GM12878 (cell line): ENCODE data around the gene MIS12. TPM values are rescaled to one million over a fixed set of nuclear protein-coding genes. Genes with fewer than 3 reads are reported as not detected.

Experiments
- ATAC-seq: fragments of 200-7000 bp; cut with Tn5 transposase; 3 replicates; pipeline ENCODE4 v1.9.1; 2020; ENCODE audit warnings: mild to moderate bottlenecking, moderate library complexity
- BruUV-seq: library from RNA; stranded (reverse); fragments of 400-500 nt; replicated peaks from 2 replicates; lab custom pipeline; 2021; lab: Mats Ljungman, UMichigan
- CTCF ChIA-PET: fragments of 300-600 bp; sonication (Branson Sonifier 250); formaldehyde crosslinking; extraction: SDS; loops from one replicate; lab custom pipeline; 2021; ENCODE audit warnings: inconsistent platforms; lab: Yijun Ruan, JAX
- POLR2A ChIA-PET: fragments of 350-600 bp; formaldehyde crosslinking; extraction: SDS; loops from one replicate; lab custom pipeline; 2021; ENCODE audit warnings: inconsistent platforms; lab: Charles Lee
- RAD21 ChIA-PET: fragments of 300-600 bp; sonication (Branson Sonifier 250); formaldehyde crosslinking; loops from one replicate; lab custom pipeline; 2023; ENCODE audit warnings: antibody characterized with exemption; ENCODE audit not compliant: unreplicated experiment; lab: Charles Lee
- SMC1A ChIA-PET: fragments of 300-600 bp; sonication (Branson Sonifier 250); formaldehyde crosslinking; loops from one replicate; lab custom pipeline; 2023; ENCODE audit not compliant: unreplicated experiment, uncharacterized antibody; lab: Charles Lee
- DNase-seq: peaks from one replicate; pipeline ENCODE4 v3.0.0-alpha.2; 2011; ENCODE audit warnings: low read depth, low spot score
- FAIRE-seq: peaks from 3 replicates; lab custom pipeline; 2011; peaks lifted over from hg19 to GRCh38; lab: Jason Lieb, UNC
- H2AFZ ChIP-seq: 2 replicates; pipeline ENCODE4 v1.6.0; 2011; ENCODE audit warnings: low read depth, low read length, control low read depth; ENCODE audit not compliant: control insufficient read depth
- H3K27ac ChIP-seq: 2 replicates; pipeline ENCODE4 v1.5.1; 2011; ENCODE audit warnings: control low read depth; ENCODE audit not compliant: control insufficient read depth, insufficient read depth
- H3K27me3 ChIP-seq, 2 experiments: replicated peaks in 1 of 2; 2 replicates each; pipeline versions ENCODE4 v1.6.0 to v1.6.1; 2011; ENCODE audit warnings: low read length in 1 of 2; ENCODE audit not compliant: control insufficient read depth in 2 of 2, insufficient read depth in 2 of 2
- H3K36me3 ChIP-seq, 2 experiments: 2 replicates each; pipeline ENCODE4 v1.5.1; 2011; ENCODE audit warnings: low read length in 1 of 2; ENCODE audit not compliant: control insufficient read depth in 2 of 2, insufficient read depth in 2 of 2
- H3K4me1 ChIP-seq: 2 replicates; pipeline ENCODE4 v1.6.1; 2011; ENCODE audit warnings: mild to moderate bottlenecking, low read length, moderate library complexity, mixed read lengths; ENCODE audit not compliant: control insufficient read depth, insufficient read depth
- H3K4me2 ChIP-seq: 2 replicates; pipeline ENCODE4 v1.6.0; 2011; ENCODE audit warnings: control low read depth; ENCODE audit not compliant: control insufficient read depth, insufficient read depth
- H3K4me3 ChIP-seq: fragments of 200-600 bp; sonication (generic); 2 replicates; pipeline ENCODE4 v1.5.1; 2016
- H3K79me2 ChIP-seq: 2 replicates; pipeline ENCODE4 v1.6.0; 2011; ENCODE audit warnings: low read length; ENCODE audit not compliant: control insufficient read depth, insufficient read depth
- H3K9ac ChIP-seq: 2 replicates; pipeline ENCODE4 v1.8.0; 2011; ENCODE audit warnings: low read length, control low read depth, mixed read lengths; ENCODE audit not compliant: control insufficient read depth, insufficient read depth
- H3K9me3 ChIP-seq: replicated peaks from 3 replicates; pipeline ENCODE4 v1.5.1; 2011; ENCODE audit warnings: mild to moderate bottlenecking, low read length; ENCODE audit not compliant: control insufficient read depth, insufficient read depth
- H4K20me1 ChIP-seq: 2 replicates; pipeline ENCODE4 v1.6.0; 2011; ENCODE audit not compliant: control insufficient read depth, insufficient read depth
- E4F1 ChIP-seq: fragments of 450-650 bp; IDR thresholded peaks from 2 replicates; pipeline ENCODE4 v1.6.1; 2018; ENCODE audit warnings: borderline replicate concordance, mild to moderate bottlenecking; ENCODE audit not compliant: partially characterized antibody
- FOXK2 ChIP-seq: fragments of 450-650 bp; IDR thresholded peaks from 2 replicates; pipeline ENCODE4 v1.6.1; 2017; ENCODE audit warnings: mild to moderate bottlenecking, moderate library complexity
- NBN ChIP-seq: fragments of 450-650 bp; IDR thresholded peaks from 2 replicates; pipeline ENCODE4 v1.6.1; 2016
- NFIC ChIP-seq: IDR thresholded peaks from 2 replicates; pipeline ENCODE4 v1.6.1; 2012; ENCODE audit warnings: low read depth, mild to moderate bottlenecking, inconsistent platforms, low read length, moderate library complexity
- SIN3A ChIP-seq: IDR thresholded peaks from 2 replicates; pipeline ENCODE4 v1.6.1; 2012; ENCODE audit warnings: low read depth, low read length, improper control_type of control experiment
- SMAD1 ChIP-seq: fragments of 450-650 bp; IDR thresholded peaks from 2 replicates; pipeline ENCODE4 v1.6.1; 2018; ENCODE audit warnings: mild to moderate bottlenecking, low read depth; ENCODE audit not compliant: partially characterized antibody
- SMARCA5 ChIP-seq: fragments of 450-650 bp; IDR thresholded peaks from 2 replicates; pipeline ENCODE4 v1.6.1; 2017; ENCODE audit warnings: mild to moderate bottlenecking
- ZBTB4 ChIP-seq: fragments of 450-650 bp; formaldehyde crosslinking; IDR thresholded peaks from 2 replicates; pipeline ENCODE4 v1.4.0; 2022; ENCODE audit warnings: mild to moderate bottlenecking, moderate library complexity
- ZNF687 ChIP-seq: fragments of 450-650 bp; IDR thresholded peaks from 2 replicates; pipeline ENCODE4 v1.6.1; 2017; ENCODE audit warnings: mild to moderate bottlenecking, moderate library complexity
- WGBS: methylation state at CpG from one replicate; pipeline ENCODE4 v1.1.6; 2016; ENCODE audit warnings: low lambda C conversion rate; ENCODE audit not compliant: insufficient replicate concordance, insufficient coverage; ENCODE audit errors: missing lambda C conversion rate; 5-methylcytosine and 5-hydroxymethylcytosine counted together
- in situ Hi-C: fragments of 300-500 bp; cut with MboI; formaldehyde crosslinking; loops from 9 replicates; pipeline ENCODE4 v1.14.3; 2018; ENCODE audit warnings: mixed read lengths
- intact Hi-C: fragments of 100-400 bp; cut with micrococcal nuclease; formaldehyde crosslinking; loops from one replicate; pipeline ENCODE4 v1.14.2; 2022; ENCODE audit not compliant: unreplicated experiment
- polyA plus RNA-seq, 11 experiments: library from polyadenylated mRNA; depleted of rRNA in 4 of 11; unstranded in 6 of 11; stranded (reverse) in 5 of 11; fragments of >200 nt; fragmentation: Nextera tagmentation in 4 of 11; fragmentation: Illumina TruSeq in 1 of 11; extraction: Ambion mirVana in 4 of 11; extraction: Trizol in 1 of 11; gene quantifications; 1 replicate in 1 of 11; 2 replicates in 10 of 11; pipeline versions ENCODE4 v1.2.1 to v1.2.3, GENCODE V29; 2011 to 2016; ENCODE audit warnings: inconsistent platforms in 2 of 11, missing spikeins in 2 of 11, low read depth in 1 of 11
- total RNA-seq, 4 experiments: library from RNA; depleted of rRNA in 3 of 4; stranded (reverse); fragments of >200 nt in 3 of 4; fragmentation: Illumina TruSeq in 1 of 4; extraction: Trizol in 1 of 4; gene quantifications; 2 replicates each; pipeline versions ENCODE4 v1.2.1 to v1.2.3, GENCODE V29; 2013 to 2021

Gene MIS12
- total and polyA plus RNA-seq, 10 of the 15 experiments (the other 5 are each of a cell fraction or from before 2014, with no cell fraction given), result 19.8 to 34.2 (median 25.0) TPM

DNA sequence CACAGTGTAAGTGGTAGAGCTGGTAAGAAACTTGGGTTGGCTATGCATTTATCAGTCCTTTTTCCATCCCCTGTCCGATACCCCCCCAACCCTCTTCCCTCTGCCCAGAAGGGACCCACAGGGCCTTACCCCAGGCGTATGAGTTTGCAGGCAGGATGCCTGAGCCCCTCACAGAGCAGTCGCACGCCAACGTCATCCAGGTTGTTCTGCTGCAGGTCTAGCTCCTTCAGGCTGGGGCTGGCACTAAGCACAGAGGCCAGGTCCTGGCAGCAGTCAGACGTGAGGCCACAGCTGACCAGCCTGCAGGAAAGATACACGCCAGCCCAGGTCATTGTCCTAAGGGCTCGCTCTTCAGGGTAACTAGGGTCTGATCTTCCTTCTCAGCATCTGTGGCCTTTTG is 52.9 kb downstream of the MIS12 start:
- ATAC-seq (no peak), DNase-seq (no peak), FAIRE-seq (no peak)
- no peak overlapping the region for H2AFZ ChIP-seq
- WGBS, result 87% methylated on average over 8 of the region's 8 CpGs
- no peaks in the 10 kb centered on the region for H3K9me3 ChIP-seq
- H3K36me3 ChIP-seq, result peaks cover 5 to 17% of the 10 kb centered on the region in 2 experiments
- H3K4me1 ChIP-seq, result no peaks in the 10 kb centered on the region
- H3K79me2 ChIP-seq, result no peaks in the 10 kb centered on the region
- RAD21 ChIA-PET, result no interaction called here
- BruUV-seq, result no TSS peak
- H3K9ac ChIP-seq, result no peak overlapping the region
- no peaks in the 10 kb centered on the region for H4K20me1 ChIP-seq
- H3K4me3 ChIP-seq, result no peak overlapping the region
- SMC1A ChIA-PET, result no interaction called here
- intact Hi-C loops (no loop called here), in situ Hi-C loops (no loop called here)
- no peaks in the 10 kb centered on the region for H3K27me3 ChIP-seq
- CTCF ChIA-PET, result no interaction called here
- POLR2A ChIA-PET, result no interaction called here
- H3K27ac ChIP-seq, result no peak overlapping the region
- TF ChIP-seq SIN3A, result no peak
- no peak for TF ChIP-seq SMARCA5
- no peak for TF ChIP-seq E4F1
- TF ChIP-seq NBN, result no peak
- TF ChIP-seq ZNF687, result no peak
- no peak for TF ChIP-seq SMAD1
- no peak for TF ChIP-seq NFIC
- no peak for TF ChIP-seq ZBTB4 (CRISPR knock-in tag)
- no peak for TF ChIP-seq FOXK2
- H3K4me2 ChIP-seq, result no peak overlapping the region
